HepG2 (cell line): Measurements from ENCODE around the gene NOX3. TPM values are rescaled to one million over a fixed set of nuclear protein-coding genes. Genes with fewer than 3 reads are reported as not detected.

Source experiments
- BRD4 ChIP-seq: sonication (generic); formaldehyde crosslinking; IDR thresholded peaks from 2 replicates; pipeline ENCODE4 v1.4.0; 2020; ENCODE audit warnings: missing genetic modification reagents
- CBFB ChIP-seq: sonication (generic); formaldehyde crosslinking; IDR thresholded peaks from 2 replicates; pipeline ENCODE4 v1.4.0; 2020; ENCODE audit warnings: missing genetic modification reagents
- CEBPB ChIP-seq: IDR thresholded peaks from 2 replicates; pipeline ENCODE4 v1.6.1; 2011; ENCODE audit warnings: low read depth, low read length, improper control_type of control experiment, borderline replicate concordance
- CEBPG ChIP-seq: IDR thresholded peaks from 2 replicates; pipeline ENCODE4 v1.6.1; 2016
- DR1 ChIP-seq: sonication (generic); formaldehyde crosslinking; IDR thresholded peaks from 2 replicates; pipeline ENCODE4 v1.8.0; 2021; ENCODE audit warnings: mild to moderate bottlenecking, missing genetic modification reagents, inconsistent platforms
- FOSL2 ChIP-seq: sonication (generic); formaldehyde crosslinking; IDR thresholded peaks from 2 replicates; pipeline ENCODE4 v1.4.0; 2020; ENCODE audit warnings: missing genetic modification reagents
- GATAD2A ChIP-seq: IDR thresholded peaks from 2 replicates; pipeline ENCODE4 v1.6.1; 2016
- KLF6 ChIP-seq: IDR thresholded peaks from 2 replicates; pipeline ENCODE4 v1.8.0; 2016; ENCODE audit warnings: missing biosample characterization, missing genetic modification reagents
- MAFK ChIP-seq, 2 experiments: IDR thresholded peaks in 1 of 2; conservative IDR thresholded peaks in 1 of 2; 2 replicates each; pipeline ENCODE4 v1.6.1; 2011; ENCODE audit warnings: improper control_type of control experiment in 2 of 2, low read length in 2 of 2
- NCOA2 ChIP-seq: sonication (generic); formaldehyde crosslinking; IDR thresholded peaks from 2 replicates; pipeline ENCODE4 v1.8.0; 2022; ENCODE audit warnings: inconsistent platforms
- NR2F2 ChIP-seq: IDR thresholded peaks from 2 replicates; pipeline ENCODE4 v1.6.1; 2012; ENCODE audit warnings: low read depth, inconsistent platforms, borderline replicate concordance
- PHB2 ChIP-seq: fragments of 450-650 bp; IDR thresholded peaks from 2 replicates; pipeline ENCODE4 v1.6.1; 2018; ENCODE audit not compliant: partially characterized antibody
- PHF20 ChIP-seq: sonication (generic); formaldehyde crosslinking; IDR thresholded peaks from 2 replicates; pipeline ENCODE4 v1.5.0; 2020; ENCODE audit warnings: mild to moderate bottlenecking, missing genetic modification reagents
- SAP130 ChIP-seq: IDR thresholded peaks from 2 replicates; pipeline ENCODE4 v1.6.1; 2016; ENCODE audit warnings: low read depth
- SOX13 ChIP-seq, 3 experiments: fragments of 450-650 bp in 1 of 3; sonication (generic) in 1 of 3; formaldehyde crosslinking in 1 of 3; IDR thresholded peaks in 2 of 3; conservative IDR thresholded peaks in 1 of 3; 2 replicates each; pipeline versions ENCODE4 v1.5.0 to v1.6.1; 2016 to 2020; ENCODE audit warnings: antibody characterized with exemption in 1 of 3, mild to moderate bottlenecking in 1 of 3, missing compliant biosample characterization in 1 of 3, missing genetic modification reagents in 1 of 3, moderate library complexity in 1 of 3
- ZBTB21 ChIP-seq: sonication (generic); formaldehyde crosslinking; IDR thresholded peaks from 2 replicates; pipeline ENCODE4 v1.4.0; 2020; ENCODE audit warnings: missing genetic modification reagents
- ZFP36L1 ChIP-seq: sonication (generic); formaldehyde crosslinking; IDR thresholded peaks from 2 replicates; pipeline ENCODE4 v1.8.0; 2022; ENCODE audit warnings: mild to moderate bottlenecking, missing genetic modification reagents, moderate library complexity
- ZMYM4 ChIP-seq: sonication (generic); formaldehyde crosslinking; IDR thresholded peaks from 2 replicates; pipeline ENCODE4 v1.8.1; 2023; ENCODE audit warnings: mild to moderate bottlenecking, missing genetic modification reagents
- ZNF24 ChIP-seq: fragments of 450-650 bp; IDR thresholded peaks from 2 replicates; pipeline ENCODE4 v1.6.1; 2017; ENCODE audit warnings: antibody characterized with exemption, mild to moderate bottlenecking
- ZNF546 ChIP-seq: sonication (generic); formaldehyde crosslinking; conservative IDR thresholded peaks from 2 replicates; pipeline ENCODE4 v1.8.1; 2023; ENCODE audit warnings: mild to moderate bottlenecking, missing genetic modification reagents
- ZNF557 ChIP-seq: sonication (generic); formaldehyde crosslinking; IDR thresholded peaks from 2 replicates; pipeline ENCODE4 v1.4.0; 2020; ENCODE audit warnings: missing genetic modification reagents
- ZNF674 ChIP-seq: sonication (generic); formaldehyde crosslinking; IDR thresholded peaks from 2 replicates; pipeline ENCODE4 v1.5.0; 2020; ENCODE audit warnings: low read depth, mild to moderate bottlenecking, missing genetic modification reagents
- polyA plus RNA-seq, 8 experiments: library from polyadenylated mRNA; depleted of rRNA in 3 of 8; stranded (reverse) in 7 of 8; unstranded in 1 of 8; fragments of >200 nt; fragmentation: Illumina TruSeq in 4 of 8; extraction: Trizol in 4 of 8; gene quantifications; 2 replicates each; pipeline versions ENCODE4 v1.2.1 to v1.2.3, GENCODE V29; 2011 to 2016; ENCODE audit warnings: low read depth in 4 of 8, missing spikeins in 1 of 8, mixed read lengths in 1 of 8; ENCODE audit not compliant: insufficient read depth in 1 of 8
- total RNA-seq, 5 experiments: library from RNA; depleted of rRNA; stranded (reverse); fragments of >200 nt; fragmentation: Illumina TruSeq; extraction: Trizol; gene quantifications; 2 replicates each; pipeline ENCODE4 v1.2.3, GENCODE V29; 2016; ENCODE audit warnings: low read depth in 1 of 5
- TF ChIP-seq, protein P1 (sequence below): IDR thresholded peaks from 2 replicates; pipeline ENCODE4 v1.4.0; 2020; ENCODE audit warnings: mild to moderate bottlenecking, missing genetic modification reagents
- TF ChIP-seq, protein P2 (sequence below): sonication (generic); formaldehyde crosslinking; IDR thresholded peaks from 2 replicates; pipeline ENCODE4 v1.4.0; 2020; ENCODE audit warnings: mild to moderate bottlenecking, missing genetic modification reagents, borderline replicate concordance
- TF ChIP-seq, protein P3 (sequence below): IDR thresholded peaks from 2 replicates; pipeline ENCODE4 v1.6.1; 2016
- TF ChIP-seq, protein P4 (sequence below): IDR thresholded peaks from 2 replicates; pipeline ENCODE4 v1.6.1; 2018; ENCODE audit warnings: missing genetic modification reagents, mild to moderate bottlenecking, missing compliant biosample characterization

The NOX3 gene
- total and polyA plus RNA-seq, 2 of the 13 experiments (the other 11 are each of a cell fraction or from before 2014, with no cell fraction given), result 0.09 to 0.18 TPM

- TF ChIP-seq, protein P1, sequence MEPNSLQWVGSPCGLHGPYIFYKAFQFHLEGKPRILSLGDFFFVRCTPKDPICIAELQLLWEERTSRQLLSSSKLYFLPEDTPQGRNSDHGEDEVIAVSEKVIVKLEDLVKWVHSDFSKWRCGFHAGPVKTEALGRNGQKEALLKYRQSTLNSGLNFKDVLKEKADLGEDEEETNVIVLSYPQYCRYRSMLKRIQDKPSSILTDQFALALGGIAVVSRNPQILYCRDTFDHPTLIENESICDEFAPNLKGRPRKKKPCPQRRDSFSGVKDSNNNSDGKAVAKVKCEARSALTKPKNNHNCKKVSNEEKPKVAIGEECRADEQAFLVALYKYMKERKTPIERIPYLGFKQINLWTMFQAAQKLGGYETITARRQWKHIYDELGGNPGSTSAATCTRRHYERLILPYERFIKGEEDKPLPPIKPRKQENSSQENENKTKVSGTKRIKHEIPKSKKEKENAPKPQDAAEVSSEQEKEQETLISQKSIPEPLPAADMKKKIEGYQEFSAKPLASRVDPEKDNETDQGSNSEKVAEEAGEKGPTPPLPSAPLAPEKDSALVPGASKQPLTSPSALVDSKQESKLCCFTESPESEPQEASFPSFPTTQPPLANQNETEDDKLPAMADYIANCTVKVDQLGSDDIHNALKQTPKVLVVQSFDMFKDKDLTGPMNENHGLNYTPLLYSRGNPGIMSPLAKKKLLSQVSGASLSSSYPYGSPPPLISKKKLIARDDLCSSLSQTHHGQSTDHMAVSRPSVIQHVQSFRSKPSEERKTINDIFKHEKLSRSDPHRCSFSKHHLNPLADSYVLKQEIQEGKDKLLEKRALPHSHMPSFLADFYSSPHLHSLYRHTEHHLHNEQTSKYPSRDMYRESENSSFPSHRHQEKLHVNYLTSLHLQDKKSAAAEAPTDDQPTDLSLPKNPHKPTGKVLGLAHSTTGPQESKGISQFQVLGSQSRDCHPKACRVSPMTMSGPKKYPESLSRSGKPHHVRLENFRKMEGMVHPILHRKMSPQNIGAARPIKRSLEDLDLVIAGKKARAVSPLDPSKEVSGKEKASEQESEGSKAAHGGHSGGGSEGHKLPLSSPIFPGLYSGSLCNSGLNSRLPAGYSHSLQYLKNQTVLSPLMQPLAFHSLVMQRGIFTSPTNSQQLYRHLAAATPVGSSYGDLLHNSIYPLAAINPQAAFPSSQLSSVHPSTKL (CRISPR knock-in tag), result 0 out of 2 replicates have a peak, but pooled peaks have one; percentile 11
- TF ChIP-seq NR2F2 (no peak), GATAD2A (peak; percentile 36), KLF6 (CRISPR knock-in tag) (0 out of 2 replicates have a peak, but pooled peaks have one; percentile 27), ZNF24 (no peak), DR1 (CRISPR knock-in tag) (no peak), ZFP36L1 (no peak), SOX13 (IDR thresholded peaks at IDR 0.05) (no peak), SOX13 (CRISPR knock-in tag; conservative IDR thresholded peaks at IDR 0.05 in 1 of 2, IDR thresholded peaks at IDR 0.05 in 1 of 2) (peak in 1 of 2 experiments; percentile 75; a peak in 2 of 4 replicates), BRD4 (CRISPR knock-in tag) (no peak), PHB2 (no peak), ZBTB21 (CRISPR knock-in tag) (no peak), FOSL2 (CRISPR knock-in tag) (0 out of 2 replicates have a peak, but pooled peaks have one; percentile 10), ZMYM4 (CRISPR knock-in tag) (0 out of 2 replicates have a peak, but pooled peaks have one; percentile 26), ZNF546 (CRISPR knock-in tag) (no peak), CBFB (CRISPR knock-in tag) (no peak), NCOA2 (CRISPR knock-in tag) (no peak; the same call in 1 of the 2 replicates), ZNF557 (no peak), CEBPB (peak; percentile 86; the same call in 1 of the 2 replicates), CEBPG (CRISPR knock-in tag) (peak; percentile 75), SAP130 (CRISPR knock-in tag) (0 out of 2 replicates have a peak, but pooled peaks have one; percentile 10), MAFK (conservative IDR thresholded peaks at IDR 0.05 in 1 of 2, IDR thresholded peaks at IDR 0.05 in 1 of 2; ENCODE audit: low read length in 2 of 2) (peak; percentile 8 to 61; a peak in 2 of 4 replicates), PHF20 (CRISPR knock-in tag) (no peak), ZNF674 (CRISPR knock-in tag) (no peak)
- TF ChIP-seq, protein P2, sequence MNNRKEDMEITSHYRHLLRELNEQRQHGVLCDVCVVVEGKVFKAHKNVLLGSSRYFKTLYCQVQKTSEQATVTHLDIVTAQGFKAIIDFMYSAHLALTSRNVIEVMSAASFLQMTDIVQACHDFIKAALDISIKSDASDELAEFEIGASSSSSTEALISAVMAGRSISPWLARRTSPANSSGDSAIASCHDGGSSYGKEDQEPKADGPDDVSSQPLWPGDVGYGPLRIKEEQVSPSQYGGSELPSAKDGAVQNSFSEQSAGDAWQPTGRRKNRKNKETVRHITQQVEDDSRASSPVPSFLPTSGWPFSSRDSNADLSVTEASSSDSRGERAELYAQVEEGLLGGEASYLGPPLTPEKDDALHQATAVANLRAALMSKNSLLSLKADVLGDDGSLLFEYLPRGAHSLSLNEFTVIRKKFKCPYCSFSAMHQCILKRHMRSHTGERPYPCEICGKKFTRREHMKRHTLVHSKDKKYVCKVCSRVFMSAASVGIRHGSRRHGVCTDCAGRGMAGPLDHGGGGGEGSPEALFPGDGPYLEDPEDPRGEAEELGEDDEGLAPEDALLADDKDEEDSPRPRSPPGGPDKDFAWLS (CRISPR knock-in tag), result no peak
- TF ChIP-seq, protein P3, sequence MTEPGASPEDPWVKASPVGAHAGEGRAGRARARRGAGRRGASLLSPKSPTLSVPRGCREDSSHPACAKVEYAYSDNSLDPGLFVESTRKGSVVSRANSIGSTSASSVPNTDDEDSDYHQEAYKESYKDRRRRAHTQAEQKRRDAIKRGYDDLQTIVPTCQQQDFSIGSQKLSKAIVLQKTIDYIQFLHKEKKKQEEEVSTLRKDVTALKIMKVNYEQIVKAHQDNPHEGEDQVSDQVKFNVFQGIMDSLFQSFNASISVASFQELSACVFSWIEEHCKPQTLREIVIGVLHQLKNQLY, result no peak
- TF ChIP-seq, protein P4, sequence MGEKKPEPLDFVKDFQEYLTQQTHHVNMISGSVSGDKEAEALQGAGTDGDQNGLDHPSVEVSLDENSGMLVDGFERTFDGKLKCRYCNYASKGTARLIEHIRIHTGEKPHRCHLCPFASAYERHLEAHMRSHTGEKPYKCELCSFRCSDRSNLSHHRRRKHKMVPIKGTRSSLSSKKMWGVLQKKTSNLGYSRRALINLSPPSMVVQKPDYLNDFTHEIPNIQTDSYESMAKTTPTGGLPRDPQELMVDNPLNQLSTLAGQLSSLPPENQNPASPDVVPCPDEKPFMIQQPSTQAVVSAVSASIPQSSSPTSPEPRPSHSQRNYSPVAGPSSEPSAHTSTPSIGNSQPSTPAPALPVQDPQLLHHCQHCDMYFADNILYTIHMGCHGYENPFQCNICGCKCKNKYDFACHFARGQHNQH, result no peak
These were observed 28.2 kb upstream of the NOX3 start (continued) for GRCh38 chr6:155483858-155484257.
